Measurements from ENCODE around the gene OR2V2.
A peak's percentile ranks its signal among the peaks of the same experiment; 100 is the strongest.
"Not testable (repeated sequence)": the region's sequence is repeated elsewhere in the genome, so short reads cannot be mapped to it uniquely, and the experiment has no call there.

The OR2V2 gene

DNA sequence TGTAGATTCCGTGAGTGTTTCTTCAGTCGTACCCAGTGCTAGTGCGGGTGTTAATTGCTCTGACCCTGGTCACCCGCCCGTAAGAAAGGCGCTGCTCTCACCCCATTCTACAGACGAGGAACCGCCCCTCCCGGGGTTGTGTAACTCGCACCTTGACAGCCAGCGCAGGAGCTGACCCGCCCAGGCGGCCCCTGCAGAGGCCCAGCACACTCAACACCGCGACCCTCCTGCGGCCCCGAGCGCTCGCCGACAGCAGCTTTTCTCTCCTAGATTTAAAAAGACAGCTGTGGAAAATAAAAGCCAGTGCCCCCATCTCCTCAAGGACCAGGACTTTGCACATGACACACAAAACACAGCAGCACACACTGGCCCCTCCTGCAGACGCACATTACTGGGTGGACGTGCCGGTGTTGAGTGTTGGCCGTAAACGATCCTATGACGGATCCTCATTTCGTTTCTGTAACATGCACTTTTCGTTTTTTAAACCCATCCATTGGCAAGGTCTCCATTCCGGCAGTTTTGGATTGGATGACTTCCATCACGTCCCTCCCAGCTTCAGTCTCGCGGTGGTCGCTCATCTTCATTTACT lies 22.9 kb downstream of the OR2V2 start:
- no peak for DNase-seq

DNA sequence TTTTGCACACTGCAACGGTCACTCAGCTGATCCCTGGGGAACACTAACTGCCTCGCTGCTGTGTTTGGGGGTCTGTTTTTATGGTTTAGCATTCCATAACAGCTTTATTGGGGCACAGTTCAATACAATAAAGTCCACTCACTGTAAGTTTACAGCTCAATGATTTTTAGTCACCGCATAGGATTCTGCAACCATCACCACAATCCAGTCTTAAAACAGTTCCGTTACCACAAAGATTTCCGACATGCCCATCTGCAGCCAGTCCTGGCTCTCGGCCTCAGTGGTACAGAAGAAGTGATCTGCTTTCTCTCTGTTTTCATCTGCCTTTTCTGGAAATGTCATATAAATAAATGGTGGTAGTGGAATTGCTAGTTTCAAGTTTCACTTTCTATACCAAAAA lies 23.6 kb downstream of the OR2V2 start:
- no peak for DNase-seq

- DNase-seq = no peak
These were observed 24.4 kb downstream of the OR2V2 start for GRCh38 chr5:181171782-181172181.

GRCh38 chr5:181173027-181173419 lies 25.6 kb downstream of the OR2V2 start:
- peak; percentile 70 for DNase-seq

DNA sequence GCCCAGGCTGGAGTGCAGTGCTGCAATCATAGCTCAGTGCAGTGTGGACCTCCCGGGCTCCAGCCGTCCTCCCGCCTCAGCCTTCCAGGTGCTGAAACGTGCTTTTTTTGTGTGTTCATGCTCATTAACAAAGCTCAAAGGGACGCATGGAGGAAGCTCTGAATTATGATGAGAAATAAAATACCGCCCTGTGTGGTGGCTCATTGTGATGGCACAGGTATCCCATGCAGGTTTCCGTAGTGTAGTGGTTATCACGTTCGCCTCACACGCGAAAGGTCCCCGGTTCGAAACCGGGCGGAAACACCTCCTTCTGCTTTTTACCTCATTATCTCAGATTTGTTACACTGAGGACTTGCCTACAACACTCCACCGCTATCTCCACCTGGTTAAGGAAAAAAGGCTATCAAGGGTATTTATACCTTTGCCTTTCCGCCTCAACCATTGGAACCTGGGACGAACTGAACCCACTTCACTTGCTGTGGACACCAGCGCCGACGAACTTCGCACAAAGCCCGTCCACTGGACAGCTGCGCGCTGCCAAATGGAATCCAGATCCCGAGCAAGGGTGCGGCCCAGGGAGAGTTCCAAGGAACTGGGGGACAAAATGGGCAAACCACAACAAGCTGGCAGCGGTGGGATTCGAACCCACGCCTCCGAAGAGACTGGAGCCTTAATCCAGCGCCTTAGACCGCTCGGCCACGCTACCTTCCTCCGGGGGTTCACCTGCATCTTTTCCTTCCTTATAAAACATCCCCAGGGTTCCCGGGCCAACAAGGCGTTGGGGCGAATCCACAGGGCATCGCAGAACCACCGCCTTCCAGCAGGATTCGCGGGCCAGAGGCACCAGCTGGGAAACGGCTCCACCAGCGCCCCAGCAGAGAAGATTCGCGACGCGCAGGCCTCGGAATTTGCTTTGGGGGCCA lies 26.3 kb downstream of the OR2V2 start:
- peak; percentile 88 for DNase-seq

- peak; percentile 30 for DNase-seq
These were observed 29.0 kb downstream of the OR2V2 start for GRCh38 chr5:181176254-181176952.

GRCh38 chr5:181177559-181177958 lies 30.2 kb downstream of the OR2V2 start:
- not testable (repeated sequence) for DNase-seq

DNA sequence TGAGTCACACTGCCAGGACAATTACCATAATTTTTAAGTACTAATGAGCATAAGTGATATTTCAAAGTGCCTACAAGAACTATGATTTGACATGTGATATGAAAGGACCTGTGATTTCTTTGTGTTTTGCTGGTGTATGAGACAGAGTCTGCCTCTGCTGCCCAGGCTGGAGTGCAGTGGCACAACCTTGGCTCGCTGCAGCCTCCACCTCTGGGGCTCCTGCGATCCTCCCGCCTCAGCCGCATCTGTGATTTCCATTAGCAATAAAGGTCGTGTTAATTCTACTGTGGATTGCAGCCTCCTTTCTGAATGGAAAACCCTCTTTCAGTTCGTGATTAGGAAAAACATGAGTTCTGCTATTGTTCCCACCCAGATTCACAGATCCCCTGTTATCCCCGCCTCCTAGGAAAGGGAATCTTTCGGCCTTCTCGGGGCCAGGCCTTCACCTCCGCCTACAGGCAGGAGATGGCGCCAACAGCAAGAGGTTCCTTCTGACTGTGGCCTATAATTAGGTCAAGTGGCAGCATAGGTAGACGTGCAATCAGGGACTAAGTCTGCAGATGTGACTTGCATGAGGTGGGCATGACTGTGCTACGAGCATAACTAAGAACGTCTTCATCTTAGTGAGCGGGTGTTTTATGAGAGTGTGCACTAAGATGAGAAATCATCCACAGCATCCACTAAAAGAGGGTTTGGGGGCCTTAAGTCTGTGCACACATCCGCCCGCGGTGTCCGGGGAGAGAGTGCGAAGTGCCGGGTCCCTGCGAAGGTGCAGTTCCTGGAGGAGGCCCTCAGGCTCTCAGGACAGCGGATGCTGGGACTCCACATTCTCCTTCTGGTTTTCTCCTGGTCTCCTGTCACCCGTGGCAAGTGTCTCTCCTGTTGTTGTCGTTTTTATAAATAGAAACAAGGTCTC lies 34.5 kb downstream of the OR2V2 start:
- peak; percentile 76 for DNase-seq

- no peak for DNase-seq
These were observed 35.3 kb downstream of the OR2V2 start for GRCh38 chr5:181182651-181183050.

DNA sequence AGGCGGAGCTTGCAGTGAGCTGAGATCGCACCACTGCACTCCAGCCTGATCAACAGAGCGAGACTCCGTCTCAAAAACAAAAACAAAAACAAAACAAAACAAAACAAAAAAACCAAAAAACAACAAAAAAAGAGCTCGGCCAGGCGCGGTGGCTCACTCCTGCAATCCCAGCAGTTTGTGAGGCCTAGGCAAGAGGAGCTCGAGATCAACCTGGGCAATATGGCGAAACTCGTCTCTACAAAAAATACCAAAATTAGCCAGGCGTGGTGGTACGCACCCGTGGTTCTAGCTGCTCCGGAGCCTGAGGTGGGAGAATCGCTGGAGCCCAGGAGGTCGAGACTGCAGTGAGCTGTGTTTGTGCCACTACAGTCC lies 37.4 kb downstream of the OR2V2 start:
- DNase-seq = no peak

DNA sequence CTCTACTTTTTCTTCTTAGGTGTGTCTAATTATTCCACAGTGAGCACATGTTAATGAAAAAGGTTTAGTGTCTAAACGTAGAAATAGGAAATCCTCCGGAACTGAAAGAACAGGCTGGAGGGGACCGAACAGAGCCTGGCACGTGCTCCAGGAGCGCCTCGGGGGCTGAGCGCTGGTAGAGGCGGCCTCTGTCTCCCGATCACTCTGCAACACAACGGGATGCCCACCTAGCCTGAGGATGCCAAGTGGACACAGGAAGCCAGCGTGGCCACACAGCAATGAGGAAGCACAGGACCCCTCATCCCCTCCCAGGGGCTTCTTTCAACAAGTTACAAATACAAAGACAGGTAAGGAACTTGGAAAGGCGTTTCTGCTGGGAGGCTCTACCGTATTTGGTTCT lies 38.2 kb downstream of the OR2V2 start:
- DNase-seq = no peak

GRCh38 chr5:181186022-181186421 lies 38.6 kb downstream of the OR2V2 start:
- DNase-seq = no peak

- no peak for DNase-seq
These were observed 39.7 kb downstream of the OR2V2 start for GRCh38 chr5:181186986-181187499.

DNA sequence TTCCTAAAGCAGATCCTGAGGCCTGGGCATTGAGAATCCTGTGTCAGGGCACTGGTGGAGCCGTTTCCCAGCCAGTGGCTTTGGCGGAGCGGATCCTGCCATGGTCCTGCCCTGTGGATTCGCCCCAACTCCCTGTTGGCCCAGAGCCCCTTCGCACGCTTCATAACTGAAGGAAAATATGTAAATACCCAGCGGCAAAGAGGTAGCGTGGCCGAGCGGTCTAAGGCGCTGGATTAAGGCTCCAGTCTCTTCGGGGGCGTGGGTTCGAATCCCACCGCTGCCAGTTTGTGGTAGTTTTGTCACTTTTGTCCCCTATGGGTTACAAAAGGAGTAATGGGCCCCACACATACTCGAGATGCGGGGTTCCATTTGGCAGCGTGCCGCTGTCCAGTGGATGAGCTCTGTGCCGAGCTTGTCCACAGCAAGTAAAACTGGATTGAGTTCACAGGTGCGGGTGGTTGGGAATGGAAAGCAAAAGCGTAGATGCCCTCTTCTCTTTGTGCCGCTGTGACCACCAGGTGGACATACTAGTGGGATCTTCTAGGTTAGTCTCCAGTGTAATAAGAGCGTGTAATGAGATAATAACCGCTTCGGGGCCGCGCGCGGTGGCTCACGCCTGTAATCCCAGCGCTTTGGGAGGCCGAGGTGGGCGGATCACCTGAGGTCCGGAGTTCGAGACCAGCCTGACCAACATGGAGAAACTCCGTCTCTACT lies 40.3 kb downstream of the OR2V2 start:
- peak; percentile 86 for DNase-seq

GRCh38 chr5:181188700-181189362 lies 41.4 kb downstream of the OR2V2 start:
- peak; percentile 86 for DNase-seq

DNA sequence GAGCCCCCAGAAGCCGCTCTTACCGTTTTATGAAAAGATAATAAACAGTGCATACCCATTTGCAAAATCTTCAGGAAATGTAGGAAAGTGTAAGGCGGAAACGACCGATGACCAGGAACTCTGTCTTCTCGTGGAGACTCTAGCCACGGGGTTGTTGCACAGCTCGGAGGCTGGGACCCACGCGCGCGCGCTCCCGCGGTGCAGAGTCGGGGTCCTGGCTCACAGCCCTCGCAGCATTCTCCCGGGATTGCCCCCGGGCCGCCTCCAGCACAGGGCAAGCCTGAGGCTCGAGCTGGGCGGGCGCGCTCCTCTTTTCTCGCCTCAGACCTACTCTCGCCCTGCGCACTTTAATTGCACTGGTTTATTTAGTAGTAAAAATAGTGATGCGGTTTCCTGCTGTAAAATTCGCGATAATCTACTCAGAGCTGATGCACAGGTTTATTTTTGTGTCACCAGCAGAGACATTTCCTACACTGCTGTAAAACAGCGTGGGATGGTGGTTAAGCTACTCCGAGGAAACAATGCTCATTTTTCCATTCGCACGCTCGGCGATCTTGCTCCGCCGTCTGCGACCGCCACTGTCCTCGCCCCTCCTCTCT lies 42.1 kb downstream of the OR2V2 start:
- peak; percentile 55 for DNase-seq

GRCh38 chr5:181189962-181190710 lies 42.8 kb downstream of the OR2V2 start:
- no peak for DNase-seq

- DNase-seq = peak; percentile 58
These were observed 43.5 kb downstream of the OR2V2 start for GRCh38 chr5:181190711-181191525.

Measured in activated CD4-positive, alpha-beta T cell treated with anti-CD3 and anti-CD28 coated beads, Interleukin-10, Interleukin-2, amounts not matched to agents 100 ng/mL and 50 ng/mL, durations not matched to agents 16 hours and 8 hours (primary cell).